ENCODE measurements around the gene FAT1. TPM values are rescaled to one million over a fixed set of nuclear protein-coding genes. Genes with fewer than 3 reads are reported as not detected.

FAT1 gene
- total RNA-seq, 4 donors from 2014 or later, result 21.0 to 109 (median 76.4) TPM

GRCh38 chr4:186628058-186628711 lies 95.5 kb downstream of the FAT1 start:
- no peaks in the 10 kb centered on the region for H3K4me1 ChIP-seq
- whole genome bisulfite sequencing, 2 donors, result 84 to 90% methylated on average over 21 of the region's 21 CpGs

GRCh38 chr4:186627226-186627865 lies 96.3 kb downstream of the FAT1 start:
- no peaks in the 10 kb centered on the region for H3K9me3 ChIP-seq
- H3K27me3 ChIP-seq, result no peaks in the 10 kb centered on the region
- DNase-seq, result no peak
- TF ChIP-seq POLR2A (IDR thresholded peaks at IDR 0.05) (no peak), CTCF (IDR thresholded peaks at IDR 0.05) (no peak)
- no peaks in the 10 kb centered on the region for H3K4me1 ChIP-seq
- peaks cover 0 to 62% (median 7%) of the 10 kb centered on the region in 3 donors for H3K36me3 ChIP-seq
- intact Hi-C loops (cut with DNase I), result no loop called here
- H3K4me3 ChIP-seq, result no peak overlapping the region
- no peak overlapping the region for H3K27ac ChIP-seq
- WGBS, 2 donors, result 72 to 73% methylated on average over 6 to 10 of the region's 10 CpGs

More at GRCh38 chr4:186628058-186628711, 95.5 kb downstream of the FAT1 start:
- Histone ChIP-seq H3K27ac (no peak overlapping the region), H3K27me3 (no peaks in the 10 kb centered on the region), H3K36me3 (peaks cover 0 to 62% (median 7%) of the 10 kb centered on the region in 3 donors), H3K4me3 (no peak overlapping the region), H3K9me3 (no peaks in the 10 kb centered on the region)
- TF ChIP-seq CTCF (IDR thresholded peaks at IDR 0.05) (no peak), POLR2A (IDR thresholded peaks at IDR 0.05) (no peak)
- intact Hi-C loops (cut with DNase I), result no loop called here
- DNase-seq, result no peak

GRCh38 chr4:186624951-186625350 lies 98.7 kb downstream of the FAT1 start:
- Histone ChIP-seq H3K4me1 (no peaks in the 10 kb centered on the region), H3K27me3 (no peaks in the 10 kb centered on the region), H3K27ac (no peak overlapping the region), H3K36me3 (peaks cover 0 to 61% (median 0%) of the 10 kb centered on the region in 3 donors), H3K9me3 (no peaks in the 10 kb centered on the region), H3K4me3 (no peak overlapping the region)
- DNase-seq, result no peak
- TF ChIP-seq POLR2A (IDR thresholded peaks at IDR 0.05) (no peak), CTCF (IDR thresholded peaks at IDR 0.05) (no peak)
- WGBS, 2 donors, result 71 to 90% methylated on average over 1 of the region's 1 CpG
- intact Hi-C loops (cut with DNase I), result no loop called here

GRCh38 chr4:186623546-186623945 lies 100.1 kb downstream of the FAT1 start:
- no peaks in the 10 kb centered on the region for H3K27me3 ChIP-seq
- no peak overlapping the region for H3K4me3 ChIP-seq
- no peaks in the 10 kb centered on the region for H3K4me1 ChIP-seq
- no peak for DNase-seq
- peaks cover 0 to 62% (median 0%) of the 10 kb centered on the region in 3 donors for H3K36me3 ChIP-seq
- intact Hi-C loops (cut with DNase I), result no loop called here
- TF ChIP-seq POLR2A (IDR thresholded peaks at IDR 0.05), result no peak
- TF ChIP-seq CTCF (IDR thresholded peaks at IDR 0.05), result no peak
- H3K9me3 ChIP-seq, result no peaks in the 10 kb centered on the region
- WGBS, 2 donors, result 90 to 91% methylated on average over 5 of the region's 5 CpGs
- no peak overlapping the region for H3K27ac ChIP-seq

GRCh38 chr4:186622788-186623464 lies 100.7 kb downstream of the FAT1 start:
- no peaks in the 10 kb centered on the region for H3K27me3 ChIP-seq
- TF ChIP-seq POLR2A (IDR thresholded peaks at IDR 0.05), result no peak
- no peak for TF ChIP-seq CTCF (IDR thresholded peaks at IDR 0.05)
- peaks cover 0 to 56% (median 0%) of the 10 kb centered on the region in 3 donors for H3K36me3 ChIP-seq
- H3K9me3 ChIP-seq, result no peaks in the 10 kb centered on the region
- no peak for DNase-seq
- no peaks in the 10 kb centered on the region for H3K4me1 ChIP-seq
- H3K4me3 ChIP-seq, result no peak overlapping the region
- H3K27ac ChIP-seq, result no peak overlapping the region
- WGBS, 2 donors, result 67 to 76% methylated on average over 9 of the region's 9 CpGs
- intact Hi-C loops (cut with DNase I), result no loop called here

Data from esophagus squamous epithelium (tissue), 5 donors.